HG03064 (cell line): ENCODE measurements around the gene NT5DC1.
"Not testable (repeated sequence)": the region's sequence is repeated elsewhere in the genome, so short reads cannot be mapped to it uniquely, and the experiment has no call there.

Experiments used
- ATAC-seq: cut with Tn5 transposase; IDR thresholded peaks from one replicate; pipeline ENCODE4 v1.9.1; 2021; ENCODE audit warnings: low read depth; ENCODE audit not compliant: unreplicated experiment

Gene NT5DC1

DNA sequence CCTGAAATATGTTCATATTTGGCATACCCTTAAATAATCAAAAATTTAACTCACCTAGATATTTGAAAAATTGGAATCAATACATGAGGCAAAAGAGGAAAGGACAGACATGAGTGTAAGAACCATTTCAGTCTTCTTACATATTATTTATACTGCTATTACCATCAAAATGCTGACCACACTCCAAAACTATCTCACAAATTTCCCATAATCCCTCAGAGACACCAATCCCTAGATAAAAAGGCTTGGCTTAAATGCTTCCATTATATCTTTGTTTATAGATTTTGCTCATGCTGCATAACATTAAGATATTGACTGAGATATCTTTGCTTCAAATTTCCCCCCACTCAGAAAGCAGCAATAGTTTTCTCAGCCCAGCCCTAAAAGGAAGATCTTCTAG, 11.7 kb upstream of the NT5DC1 start:
- ATAC-seq: no peak

DNA sequence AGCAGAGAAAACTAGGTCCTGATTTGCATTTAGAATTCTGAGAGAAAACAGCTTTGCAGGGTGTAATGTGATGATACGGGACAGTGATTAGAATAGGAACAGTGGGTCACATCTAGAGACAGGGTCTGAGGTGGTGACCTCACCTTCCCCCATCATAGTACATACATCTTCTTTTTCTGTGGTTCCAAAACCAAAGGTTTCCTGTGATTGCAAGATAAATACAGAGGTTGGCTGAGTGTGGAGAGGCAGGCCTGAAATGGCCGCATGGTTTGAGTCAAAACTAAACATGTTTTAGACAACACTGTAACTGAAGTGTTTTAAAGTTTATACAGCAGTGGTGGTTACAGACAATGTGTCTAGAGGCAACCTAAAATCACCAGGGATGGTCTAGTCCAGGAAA, 10.4 kb upstream of the NT5DC1 start:
- peak; percentile 54 for ATAC-seq

DNA sequence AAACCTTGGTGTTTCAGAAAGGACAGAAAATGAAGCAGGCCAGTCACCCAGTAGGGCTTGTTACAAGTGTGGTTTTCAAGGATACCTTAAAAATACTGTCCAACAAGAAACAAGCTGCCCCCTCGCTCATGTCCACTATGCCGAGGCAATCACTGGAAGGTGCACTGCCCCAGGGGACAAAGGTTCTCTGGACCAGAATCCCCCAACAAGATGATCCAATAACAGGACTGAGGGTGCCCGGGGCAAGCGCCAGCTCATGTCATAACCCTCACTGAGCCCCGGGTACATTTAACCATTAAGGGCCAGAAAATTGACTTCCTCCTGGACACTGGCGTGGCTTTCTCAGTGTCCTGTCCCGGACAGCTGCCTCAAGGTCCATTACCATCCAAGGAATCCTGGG, 6.6 kb upstream of the NT5DC1 start:
- no peak for ATAC-seq

DNA sequence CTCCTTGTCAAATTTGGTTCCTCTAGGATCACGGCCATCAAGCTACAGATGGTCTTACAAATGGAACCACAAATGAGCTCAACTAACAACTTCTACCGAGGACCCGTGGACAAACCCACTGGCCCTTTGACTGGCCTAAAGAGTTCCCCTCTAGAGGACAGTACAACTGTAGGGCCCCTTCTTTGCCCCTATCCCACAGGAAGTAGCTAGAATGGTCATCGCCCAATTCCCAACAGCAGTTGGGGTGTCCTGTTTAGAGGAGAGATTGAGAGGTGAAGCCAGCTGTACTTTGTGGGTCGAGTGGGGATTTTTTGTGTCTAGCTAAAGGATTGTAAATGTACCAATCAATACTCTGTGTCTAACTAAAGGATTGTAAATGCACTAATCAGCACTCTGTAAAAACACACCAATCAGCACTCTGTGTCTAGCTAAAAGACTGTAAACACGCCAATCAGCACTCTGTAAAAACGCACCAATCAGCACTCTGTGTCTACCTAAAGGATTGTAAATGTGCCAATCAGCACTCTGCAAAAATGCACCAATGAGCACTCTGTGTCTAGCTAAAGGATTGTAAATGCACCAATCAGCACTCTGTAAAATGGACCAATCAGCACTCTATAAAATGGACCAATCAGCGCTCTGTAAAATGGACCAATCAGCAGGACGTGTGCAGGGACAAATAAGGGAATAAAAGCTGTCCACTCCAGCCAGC, 4.4 kb upstream of the NT5DC1 start:
- ATAC-seq: not testable (repeated sequence)

DNA sequence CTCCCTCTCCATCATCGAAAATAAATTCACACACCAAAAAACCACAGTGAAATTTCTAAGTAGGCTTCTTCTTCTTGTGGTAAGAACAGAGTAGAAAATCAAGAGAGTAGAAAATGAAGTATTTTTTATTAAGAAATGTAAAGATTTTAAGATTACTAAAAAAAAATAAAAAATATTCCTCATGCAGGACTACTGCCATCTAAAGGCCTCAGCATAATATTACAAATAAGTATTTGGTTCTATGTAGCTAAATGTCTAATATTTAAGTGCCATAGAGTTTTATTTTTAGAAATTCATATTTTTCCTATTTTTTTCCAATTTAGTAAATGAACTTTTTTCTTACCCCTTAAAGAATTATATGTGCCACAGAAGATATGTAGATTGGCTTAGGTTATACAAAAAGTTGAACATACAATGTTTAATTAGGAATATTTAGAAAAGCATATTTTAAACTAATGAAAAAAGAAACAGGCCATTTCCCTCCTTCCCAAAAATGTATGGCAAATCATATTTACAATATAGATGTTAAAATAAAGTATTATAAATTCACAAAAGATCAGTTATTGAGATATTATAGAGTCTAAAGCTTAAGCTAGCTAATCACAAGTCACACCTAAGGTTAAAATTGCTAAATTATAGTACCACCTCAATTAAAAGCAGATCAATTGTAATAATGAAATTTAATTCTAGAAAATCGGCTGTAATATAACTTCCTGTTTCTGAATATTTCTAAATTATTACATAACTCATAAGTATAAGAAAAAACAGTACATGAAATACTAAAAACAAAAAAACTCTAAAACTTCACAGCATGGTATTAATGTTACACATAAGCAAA, 3.5 kb upstream of the NT5DC1 start:
- no peak for ATAC-seq

DNA sequence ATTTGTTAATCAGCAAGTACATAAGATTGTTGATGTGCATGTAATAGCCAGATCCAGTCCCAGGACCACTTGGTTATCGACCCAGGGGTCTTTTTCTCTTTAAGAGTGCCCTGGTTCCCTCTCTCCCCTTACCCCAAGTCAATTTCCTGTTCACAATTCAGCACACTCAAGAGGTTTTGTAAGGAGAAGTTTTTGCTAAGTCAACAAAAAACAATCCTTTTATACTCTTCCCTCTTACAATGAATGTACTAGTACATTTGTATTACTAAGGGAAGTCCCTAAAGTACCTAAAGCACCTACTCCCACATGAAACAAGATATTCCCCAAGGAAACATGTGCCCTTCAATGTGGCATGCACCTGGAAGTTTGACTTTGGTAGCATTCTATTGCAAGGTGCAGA, 1.6 kb upstream of the NT5DC1 start:
- no peak for ATAC-seq

DNA sequence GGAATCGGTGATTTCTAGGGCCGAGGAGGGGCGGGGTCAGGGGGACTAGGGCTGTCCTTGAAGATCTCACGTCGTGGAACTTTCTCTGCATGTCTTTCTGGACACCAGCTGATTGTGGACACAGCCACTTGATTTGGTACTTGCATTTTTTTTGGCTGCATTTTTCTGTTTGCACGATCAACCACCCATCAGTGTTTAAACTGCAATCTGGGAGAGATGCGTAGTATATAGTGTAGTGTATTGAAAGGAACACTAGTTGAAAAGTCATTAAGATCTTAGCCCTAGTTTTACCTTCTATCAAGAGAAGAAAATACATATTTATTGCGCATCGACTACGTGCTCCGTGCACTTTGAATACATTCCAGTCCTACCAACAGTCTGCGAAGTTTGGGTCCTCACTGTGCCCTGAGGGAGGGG, 657 bp downstream of the NT5DC1 start:
- ATAC-seq: no peak

DNA sequence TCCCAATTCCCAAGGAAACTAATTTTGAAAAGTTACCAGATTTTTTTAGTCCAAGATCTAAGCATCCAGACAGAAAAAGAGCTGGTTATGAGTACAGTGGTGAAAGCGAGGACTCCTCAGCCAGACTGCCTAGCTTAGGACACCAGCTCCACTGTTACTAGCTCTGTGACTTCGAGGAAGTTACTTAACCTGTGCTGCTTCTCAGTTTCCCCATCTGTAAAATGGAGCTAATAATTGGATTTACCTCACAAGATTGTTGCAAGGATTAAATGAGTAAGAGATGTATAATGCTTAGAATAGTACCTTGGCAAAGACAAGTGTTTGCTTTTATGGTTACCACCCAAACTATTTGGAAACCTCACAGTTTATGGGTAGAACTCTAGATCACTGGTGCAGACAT, 1.1 kb downstream of the NT5DC1 start:
- ATAC-seq: no peak

DNA sequence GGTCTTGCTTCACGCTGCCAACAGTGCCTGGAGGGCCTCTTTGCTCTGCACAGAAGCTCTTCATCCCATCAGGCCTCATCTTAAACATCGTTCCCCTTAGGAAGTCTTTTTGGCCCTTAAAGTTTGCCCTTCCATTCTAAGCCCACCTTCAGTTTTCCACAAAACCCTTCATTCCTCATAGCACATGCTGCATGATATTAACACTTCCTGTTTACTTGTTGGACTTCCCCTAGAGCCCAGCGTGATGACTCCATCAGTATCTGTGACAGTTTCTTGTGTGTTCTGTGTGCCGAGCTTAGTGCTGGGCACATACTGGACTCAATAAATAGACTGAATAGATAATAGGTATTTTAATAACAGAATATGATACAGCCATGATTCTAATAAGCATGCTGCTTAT, 2.2 kb downstream of the NT5DC1 start:
- no peak for ATAC-seq

DNA sequence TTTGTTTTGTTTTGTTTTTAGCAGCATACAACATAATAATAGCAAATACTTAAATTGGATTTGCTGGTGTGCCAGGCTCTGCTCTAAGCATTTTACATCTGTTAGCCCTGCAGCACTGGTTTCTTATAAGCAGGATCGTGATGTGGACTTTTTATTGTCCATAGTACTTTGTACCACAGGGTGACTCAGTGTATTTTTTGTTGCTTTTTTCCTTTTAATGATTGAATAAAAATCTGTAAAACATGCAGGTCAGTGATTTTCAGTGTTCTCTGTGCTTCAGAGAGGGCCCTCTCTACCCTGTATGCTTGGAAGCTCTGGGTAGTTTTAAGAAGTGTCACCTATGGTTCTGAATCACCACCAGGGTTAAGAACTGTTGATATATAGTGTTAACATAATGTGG, 4.0 kb downstream of the NT5DC1 start:
- no peak for ATAC-seq

DNA sequence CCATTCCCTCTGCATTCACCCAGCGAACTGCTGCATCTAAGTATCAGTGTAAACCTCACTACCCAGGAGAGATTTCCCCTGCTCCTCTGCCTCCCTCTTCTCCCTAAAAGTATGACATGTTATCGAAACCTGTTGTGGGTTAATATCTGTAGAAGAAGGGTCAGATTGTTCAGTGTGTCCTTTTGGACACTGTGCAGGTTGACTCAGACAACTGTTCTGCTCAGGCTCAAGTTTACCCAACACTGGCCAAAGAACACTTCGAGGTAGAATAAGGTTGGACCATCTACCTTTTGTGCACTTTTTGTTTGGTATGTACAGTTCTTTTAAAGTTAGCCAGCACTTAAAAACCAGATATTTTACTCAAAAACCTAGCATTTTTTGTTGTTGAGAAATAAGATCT, 4.6 kb downstream of the NT5DC1 start:
- ATAC-seq: no peak

DNA sequence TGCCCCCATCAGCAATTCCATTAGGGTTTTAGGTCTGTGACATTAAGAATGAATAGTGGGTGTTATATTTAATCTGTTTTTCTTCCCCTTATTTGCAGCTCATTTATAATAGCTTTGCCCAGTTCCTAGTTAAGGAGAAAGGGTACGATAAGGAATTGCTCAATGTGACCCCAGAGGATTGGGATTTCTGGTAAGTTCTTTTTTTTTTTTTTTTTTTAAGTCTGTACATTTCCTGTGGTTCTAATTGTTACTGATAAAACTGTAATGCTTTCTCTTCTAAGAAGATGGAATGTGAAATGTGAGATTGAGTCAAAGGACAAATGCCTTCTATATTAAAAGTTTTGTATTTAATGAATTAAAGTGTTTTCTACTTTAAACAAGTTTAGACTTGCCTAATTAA, 5.5 kb downstream of the NT5DC1 start:
- ATAC-seq: no peak

DNA sequence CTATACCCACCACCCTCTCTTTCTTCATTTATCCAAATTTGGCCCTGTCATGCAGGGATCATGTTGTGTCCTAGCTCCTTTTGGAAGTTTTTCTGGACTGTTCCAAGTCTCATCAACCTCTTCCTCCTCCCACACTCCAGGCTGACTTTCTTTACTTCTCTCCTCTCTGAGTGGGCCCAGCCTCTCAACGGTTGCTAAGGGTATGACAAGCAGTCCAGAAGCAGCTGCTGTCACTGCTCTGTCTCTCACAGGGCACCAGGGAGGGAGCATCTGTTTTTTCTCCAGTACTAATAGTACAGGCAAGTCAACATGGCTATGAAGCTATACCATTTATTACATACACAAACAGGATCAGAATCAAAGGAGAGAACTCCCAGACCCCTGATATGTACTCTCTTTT, 8.2 kb downstream of the NT5DC1 start:
- no peak for ATAC-seq

DNA sequence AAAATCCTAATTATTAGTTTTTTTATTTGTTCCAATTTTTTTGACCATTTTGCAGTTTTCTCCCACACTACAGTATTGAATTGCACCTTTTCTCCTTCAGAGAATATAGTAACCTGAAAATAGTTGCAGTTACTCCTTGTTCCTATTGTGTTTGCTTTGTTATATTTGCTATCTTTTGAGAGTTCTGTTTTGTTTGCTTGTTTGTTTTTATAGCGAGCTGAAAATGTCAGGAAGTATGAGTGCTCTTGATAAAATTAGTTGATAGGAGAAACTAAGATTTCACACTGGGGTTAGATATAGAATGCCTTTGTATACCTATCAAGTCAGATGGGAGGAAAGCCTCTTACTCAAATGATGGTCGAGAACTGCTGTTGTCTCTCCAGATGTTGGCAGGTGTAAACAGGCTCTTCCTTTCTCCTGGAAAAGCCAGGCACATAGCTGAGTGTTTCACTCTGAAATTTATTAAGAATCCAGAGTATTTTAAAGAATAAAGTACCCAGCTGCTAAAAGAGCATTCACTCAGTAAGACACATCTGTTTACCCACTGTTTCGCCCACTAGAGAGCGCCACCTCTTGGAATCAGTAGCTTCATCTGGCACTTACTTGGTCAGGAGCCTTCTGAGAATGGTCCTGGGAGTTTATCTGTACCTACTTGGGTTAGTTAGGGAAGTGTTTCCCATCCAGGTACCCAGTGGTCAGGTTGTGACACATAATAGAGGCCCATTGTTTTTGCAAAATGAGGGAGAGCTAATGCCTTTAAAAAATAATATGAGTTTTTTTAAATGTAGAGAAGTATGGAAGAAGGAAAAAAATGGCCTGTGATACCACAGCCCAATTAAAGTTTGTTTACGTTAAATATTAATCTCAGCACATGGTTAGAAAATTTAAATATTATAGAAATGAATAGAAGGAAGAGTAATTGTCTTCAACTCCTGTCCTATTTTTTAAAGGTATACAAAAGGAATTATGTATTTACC, 11.2 kb downstream of the NT5DC1 start:
- ATAC-seq: no peak

DNA sequence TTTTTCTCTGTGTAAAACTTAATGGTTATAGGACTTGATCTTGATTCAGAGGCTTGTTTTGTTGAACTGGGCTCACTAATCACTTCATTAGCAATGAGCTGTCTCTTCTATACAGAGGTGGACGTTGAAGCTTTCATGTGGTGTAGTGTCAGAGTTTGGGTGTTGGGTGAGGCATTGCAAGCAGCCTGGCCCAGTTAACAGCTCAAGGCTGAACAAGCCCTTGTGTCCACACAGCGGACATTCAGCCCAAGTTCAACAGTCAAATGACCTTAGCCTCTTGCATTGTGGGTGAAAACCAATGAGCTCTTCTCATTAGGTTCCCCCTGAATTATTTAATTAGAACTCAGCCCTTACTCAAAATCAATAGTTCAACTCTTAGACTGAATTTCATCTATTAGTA, 12.7 kb downstream of the NT5DC1 start:
- ATAC-seq: no peak

DNA sequence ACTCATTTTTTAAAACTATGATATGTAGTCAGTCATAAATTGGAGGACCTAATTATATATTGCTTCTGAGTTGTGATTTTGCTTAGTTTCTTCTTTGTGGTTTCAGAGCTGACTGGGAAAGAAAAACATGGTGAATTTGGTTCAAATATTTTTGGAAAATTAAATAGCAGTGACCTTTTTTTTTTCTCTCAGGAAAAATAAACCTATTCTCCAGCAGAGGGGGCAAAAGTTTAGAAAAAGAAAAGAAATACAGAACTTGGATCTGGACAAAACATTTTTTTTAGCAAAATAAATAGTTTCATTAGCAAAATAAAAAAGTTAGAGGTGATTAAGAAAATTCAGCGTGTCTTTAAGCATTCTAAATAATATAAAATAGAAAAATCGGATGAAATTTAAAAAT, 15.1 kb downstream of the NT5DC1 start:
- no peak for ATAC-seq

DNA sequence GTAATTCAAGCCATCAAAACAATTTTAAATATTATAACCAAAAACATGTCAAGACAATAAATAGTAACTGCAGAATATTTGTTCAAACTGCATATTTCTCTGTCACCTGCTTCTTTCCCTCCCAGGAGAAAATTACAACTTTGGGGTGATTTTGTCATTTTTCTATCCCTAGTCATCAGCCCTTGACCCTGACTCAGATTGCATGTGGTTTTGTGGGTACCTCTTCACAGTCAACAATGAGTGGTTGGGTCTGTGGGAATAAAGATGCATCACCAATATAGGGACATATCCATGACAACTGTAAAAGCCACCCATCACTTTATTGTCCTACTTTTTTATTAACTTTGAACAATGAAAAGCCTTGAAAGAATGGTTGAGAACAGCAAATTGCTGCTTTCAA, 18.0 kb downstream of the NT5DC1 start:
- no peak for ATAC-seq

DNA sequence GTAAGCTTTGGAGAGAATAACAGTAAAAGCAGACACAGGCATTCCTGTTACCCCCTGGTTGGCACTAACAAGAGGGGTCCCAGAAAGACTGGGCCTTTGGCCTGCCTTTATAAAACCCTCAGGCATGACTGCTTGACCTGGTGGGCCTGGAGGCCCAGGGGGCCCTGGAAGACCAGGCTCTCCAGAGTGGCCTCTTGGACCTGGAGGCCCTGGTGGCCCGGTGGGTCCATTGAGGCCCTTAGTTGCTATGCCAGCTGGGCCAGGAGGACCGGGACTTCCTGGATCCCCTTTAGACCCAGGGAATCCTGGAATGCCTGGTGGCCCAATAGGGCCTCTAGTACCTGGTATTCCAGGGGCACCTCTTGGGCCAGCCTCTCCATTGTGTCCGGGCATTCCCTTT, 19.8 kb downstream of the NT5DC1 start:
- no peak for ATAC-seq

DNA sequence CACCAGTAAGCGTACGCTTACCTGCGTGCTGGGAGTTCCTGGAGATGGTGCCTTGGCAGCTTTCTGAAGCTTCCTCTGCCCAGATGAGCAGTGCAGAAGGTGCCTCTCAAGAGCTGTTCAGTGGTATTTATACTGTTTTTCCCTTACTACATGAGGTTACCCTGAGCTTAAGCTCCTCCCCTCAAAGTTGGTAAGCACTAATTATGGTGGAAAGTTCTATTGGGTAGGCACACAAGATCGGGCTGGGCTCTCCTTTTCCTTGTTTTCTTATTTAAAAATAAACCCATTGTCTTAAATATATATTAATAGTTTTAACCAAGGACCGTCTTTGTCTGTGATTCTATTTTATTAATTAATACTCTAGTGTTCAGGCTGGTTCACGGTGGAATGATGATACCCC, 25.4 kb downstream of the NT5DC1 start, which contains the start of gene COL10A1:
COL10A1 (minus strand) TSS at position 101 of the 400 bp plus-strand sequence. CDS start 640 bp downstream, outside the sequence.
- no peak for ATAC-seq

DNA sequence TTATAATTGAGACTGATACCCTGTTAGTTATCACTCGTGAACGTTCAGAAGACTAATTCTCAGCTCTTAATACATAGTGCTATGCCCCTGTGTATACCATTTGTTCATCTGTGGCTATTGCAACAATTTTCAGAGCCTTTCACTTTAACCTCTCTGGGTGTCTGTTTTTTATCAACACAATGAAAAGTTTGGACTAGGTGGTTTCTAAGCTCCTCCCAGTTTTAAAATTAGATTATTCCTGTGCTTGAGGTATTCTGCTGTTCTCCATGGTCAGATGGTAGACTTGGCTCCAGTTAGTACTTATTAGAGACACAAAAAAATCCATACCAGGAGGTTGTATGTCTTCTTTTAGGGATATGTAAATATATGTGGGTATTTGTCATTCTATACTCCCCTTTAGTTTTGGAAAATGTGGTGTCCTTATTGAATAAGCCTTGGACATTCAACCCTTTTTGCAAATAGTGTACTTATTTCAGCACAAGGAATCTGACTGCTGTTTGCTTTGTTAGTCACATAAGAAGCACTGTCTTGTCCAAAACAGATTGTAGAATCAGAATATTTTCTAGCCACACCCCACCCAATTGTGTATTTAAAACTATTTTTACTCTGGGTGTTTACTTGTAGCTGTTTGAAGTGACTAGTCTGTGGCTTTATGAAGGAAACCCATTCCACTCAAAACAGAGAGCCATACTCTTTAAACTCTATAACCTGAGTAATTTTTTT, 27.3 kb downstream of the NT5DC1 start:
- no peak for ATAC-seq
